GM12874 (cell line): ENCODE data around the gene FRMPD4.

Experiments used
- CTCF ChIP-seq: IDR thresholded peaks from 2 replicates; pipeline ENCODE4 v1.5.1; 2011; ENCODE audit warnings: low read depth, mild to moderate bottlenecking, control low read depth, low read length, moderate library complexity; ENCODE audit not compliant: insufficient read depth

The FRMPD4 gene

GRCh38 chrX:12159799-12160198 lies 21.5 kb downstream of the FRMPD4 start:
- no peak for TF ChIP-seq CTCF

DNA sequence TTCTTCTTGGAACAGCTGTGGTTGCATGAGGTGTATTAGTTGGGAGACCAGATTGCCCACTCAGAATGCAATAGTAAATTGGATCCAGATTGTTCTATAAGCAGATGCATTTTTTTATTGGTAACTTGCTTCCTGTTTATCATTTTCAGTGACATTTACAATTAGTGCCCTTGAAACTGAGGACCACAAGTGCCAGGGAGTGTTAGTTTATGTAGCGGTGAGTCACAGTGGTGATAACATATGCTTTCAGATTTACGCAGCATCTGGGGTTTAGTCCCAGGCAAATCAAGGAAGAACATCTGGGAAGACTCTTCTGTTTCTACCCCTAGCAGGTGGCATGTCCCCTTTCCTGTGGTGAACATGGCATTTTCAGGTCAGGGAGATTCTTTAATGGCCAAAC lies 24.1 kb downstream of the FRMPD4 start:
- no peak for TF ChIP-seq CTCF

DNA sequence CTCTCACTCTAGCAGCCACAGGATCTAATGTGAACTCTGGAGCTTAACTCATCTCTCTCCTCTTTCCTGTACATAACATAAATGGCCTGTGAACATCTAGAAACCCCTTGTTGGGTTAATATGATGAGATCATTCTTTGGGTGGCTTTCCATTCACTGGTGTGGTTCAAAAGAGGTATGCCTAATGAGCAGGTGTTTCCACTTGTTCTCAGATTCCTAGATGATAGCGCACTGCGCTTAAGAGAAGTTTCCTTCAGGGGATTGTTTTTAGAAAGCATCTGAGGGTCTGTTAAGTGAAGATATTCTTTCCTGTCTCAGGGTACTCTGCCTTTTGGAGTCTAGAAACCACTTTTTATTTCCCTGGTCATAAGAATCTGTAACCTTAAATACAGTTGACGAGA lies 32.5 kb downstream of the FRMPD4 start:
- no peak for TF ChIP-seq CTCF

- no peak for TF ChIP-seq CTCF
Observed at GRCh38 chrX:12174358-12174757, 36.1 kb downstream of the FRMPD4 start.

- TF ChIP-seq CTCF = no peak
Observed at GRCh38 chrX:12197030-12197429, 58.8 kb downstream of the FRMPD4 start.

- no peak for TF ChIP-seq CTCF
Observed at GRCh38 chrX:12206413-12206812, 68.1 kb downstream of the FRMPD4 start.

DNA sequence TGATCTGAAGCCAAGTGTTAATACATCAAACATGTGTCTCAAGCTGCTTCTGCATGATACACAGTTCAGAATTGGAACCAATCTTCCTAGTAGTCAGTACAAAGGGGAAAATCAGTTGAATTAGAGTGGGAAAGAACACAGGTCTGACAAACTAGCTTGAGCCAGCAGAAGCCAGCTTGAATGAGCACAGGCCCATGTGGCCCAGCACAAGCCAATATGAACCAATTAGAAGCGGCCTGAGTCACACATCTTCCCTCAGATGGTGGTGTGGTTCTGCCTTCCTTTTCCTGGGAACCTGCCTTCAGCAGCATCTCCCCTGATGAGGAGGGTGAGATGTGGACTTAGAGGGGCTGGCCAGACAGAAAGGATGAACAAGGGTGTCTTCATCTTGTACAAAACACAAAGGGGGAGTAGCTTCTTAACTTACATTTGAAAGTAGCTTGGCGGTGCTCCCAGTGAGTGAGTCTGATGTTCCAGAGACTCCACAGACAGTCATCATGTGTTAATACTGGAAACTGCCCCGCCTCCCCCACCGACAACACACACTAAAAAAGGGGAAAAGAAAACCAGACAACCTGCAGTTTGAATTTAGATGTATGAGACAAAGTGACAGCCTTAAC lies 72.0 kb downstream of the FRMPD4 start:
- TF ChIP-seq CTCF = no peak
